IPS-NIHi11 (cell line): Measurements from ENCODE around the gene GNG12.

Experiments used
- DNase-seq: peaks from one replicate; pipeline ENCODE4 v3.0.0; 2012; ENCODE audit warnings: mixed read lengths, low spot score

The GNG12 gene

DNA sequence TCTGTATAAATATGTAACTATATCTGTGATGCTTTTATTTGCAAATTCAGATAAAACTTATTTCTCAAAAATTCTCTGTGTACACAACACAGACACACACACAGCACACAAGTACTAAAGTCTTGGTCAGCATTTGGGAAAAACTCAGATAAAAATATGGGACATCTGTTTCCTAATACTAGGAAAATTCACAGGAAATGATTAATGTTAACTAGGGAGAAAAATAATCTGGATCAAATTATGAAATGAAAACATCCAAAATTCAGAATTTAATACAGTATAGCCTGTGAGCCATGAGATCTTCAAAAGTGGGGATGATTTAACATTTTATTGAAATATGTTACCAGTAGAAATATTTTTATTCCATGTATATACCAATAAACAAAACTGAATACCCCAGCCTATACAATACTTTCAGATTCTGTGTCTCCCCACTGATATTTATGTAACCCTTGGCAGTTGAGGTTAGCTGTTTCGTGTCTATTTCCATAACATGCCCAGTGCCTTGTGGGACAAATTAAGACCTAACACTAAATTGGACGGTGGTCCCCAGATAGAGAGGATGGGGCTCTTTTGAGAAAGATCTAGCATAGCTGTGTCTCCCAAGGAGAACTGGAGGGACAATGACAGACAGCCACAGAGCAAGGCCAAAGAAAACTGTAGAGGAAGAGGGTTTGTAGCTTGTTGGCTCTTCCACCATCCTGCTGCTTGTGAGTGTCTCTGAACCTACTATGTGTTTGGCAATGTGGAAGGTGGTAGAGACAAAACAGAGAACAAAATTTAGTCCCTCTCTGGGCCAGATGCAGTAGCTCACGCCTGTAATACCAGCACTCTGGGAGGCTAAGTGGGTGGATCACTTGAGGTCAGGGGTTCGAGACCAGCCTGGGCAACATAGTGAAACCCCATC is 47.2 kb downstream of the GNG12 start:
- no peak for DNase-seq

GRCh38 chr1:67784545-67785186 is 48.6 kb downstream of the GNG12 start:
- no peak for DNase-seq

DNA sequence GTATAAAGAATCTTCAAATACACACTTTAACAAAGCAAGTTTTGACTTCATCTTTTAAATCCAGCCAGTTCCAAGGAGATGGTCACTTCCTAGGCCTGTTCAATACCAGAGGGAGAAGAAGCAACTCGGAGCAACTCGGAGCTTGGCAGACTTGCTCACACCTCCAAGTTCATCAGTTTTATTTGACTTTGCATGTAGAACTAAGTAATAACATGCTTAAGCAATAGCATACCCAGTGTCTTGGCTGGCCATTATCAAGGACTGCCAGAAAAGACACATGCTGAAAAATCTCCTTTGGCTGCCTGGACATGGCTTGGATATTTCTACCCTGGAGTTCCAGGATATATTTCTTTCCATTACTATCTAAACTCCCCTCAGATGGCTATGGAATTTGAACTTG is 52.6 kb downstream of the GNG12 start:
- no peak for DNase-seq

DNA sequence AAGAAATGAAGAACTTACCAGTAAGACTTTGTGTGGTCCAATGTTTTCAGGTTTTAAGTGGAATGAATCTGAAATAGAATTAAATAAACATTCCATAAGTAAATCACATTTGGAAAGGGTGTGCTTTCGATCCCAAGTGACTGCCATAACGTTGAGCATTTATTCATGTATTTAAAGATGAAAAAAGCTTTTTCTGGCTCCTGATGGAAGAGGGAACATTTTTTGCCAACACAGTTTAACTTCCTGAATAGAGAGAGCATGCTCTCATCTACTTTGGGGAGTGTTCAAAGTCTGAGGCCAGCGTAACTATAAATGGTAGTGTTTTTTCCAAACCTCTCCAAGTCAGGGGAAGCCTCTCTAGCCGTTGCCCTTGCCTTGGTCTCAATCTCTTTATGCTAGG is 55.8 kb downstream of the GNG12 start:
- no peak for DNase-seq

DNA sequence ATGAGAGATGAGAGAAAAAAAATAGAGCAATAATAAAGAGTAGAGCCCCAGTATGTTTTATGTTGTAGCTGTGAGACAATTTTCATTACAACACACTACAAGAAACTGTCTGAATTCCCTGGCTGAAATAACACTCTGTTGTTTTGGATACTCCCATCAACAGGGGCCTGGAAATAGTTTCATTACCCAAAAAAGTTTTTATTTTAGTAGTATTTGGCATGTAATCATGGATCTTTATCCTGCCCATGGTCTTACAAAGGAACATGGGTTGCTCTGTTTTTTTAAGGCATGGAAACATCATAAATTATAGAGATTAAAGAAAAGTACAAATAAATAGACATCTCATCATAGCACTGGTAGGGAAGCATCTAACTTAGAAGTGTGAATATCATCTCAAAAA is 56.3 kb downstream of the GNG12 start:
- DNase-seq, result no peak

DNA sequence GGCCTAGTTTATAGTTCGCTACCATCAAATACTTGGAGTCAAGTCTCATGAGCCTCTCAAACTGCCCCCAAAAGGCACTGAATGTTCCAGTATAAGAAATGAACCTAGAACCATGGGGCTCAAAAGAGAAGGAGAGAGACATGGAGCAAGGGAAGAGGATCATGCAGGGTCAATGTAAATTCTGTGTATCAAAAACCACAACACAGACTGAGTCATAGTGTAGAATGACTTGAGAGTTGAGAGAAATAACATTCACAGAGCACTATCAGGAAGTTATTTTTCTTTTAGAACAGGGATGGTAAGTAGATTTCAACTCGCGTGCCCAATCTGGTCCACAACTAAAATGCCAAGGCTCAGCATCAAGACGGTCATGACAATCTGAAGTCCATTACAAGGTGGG is 59.8 kb downstream of the GNG12 start:
- DNase-seq, result no peak

- DNase-seq, result no peak
Measured at GRCh38 chr1:67771749-67772148, 61.5 kb downstream of the GNG12 start.

GRCh38 chr1:67771152-67771551 is 62.1 kb downstream of the GNG12 start:
- DNase-seq, result no peak

DNA sequence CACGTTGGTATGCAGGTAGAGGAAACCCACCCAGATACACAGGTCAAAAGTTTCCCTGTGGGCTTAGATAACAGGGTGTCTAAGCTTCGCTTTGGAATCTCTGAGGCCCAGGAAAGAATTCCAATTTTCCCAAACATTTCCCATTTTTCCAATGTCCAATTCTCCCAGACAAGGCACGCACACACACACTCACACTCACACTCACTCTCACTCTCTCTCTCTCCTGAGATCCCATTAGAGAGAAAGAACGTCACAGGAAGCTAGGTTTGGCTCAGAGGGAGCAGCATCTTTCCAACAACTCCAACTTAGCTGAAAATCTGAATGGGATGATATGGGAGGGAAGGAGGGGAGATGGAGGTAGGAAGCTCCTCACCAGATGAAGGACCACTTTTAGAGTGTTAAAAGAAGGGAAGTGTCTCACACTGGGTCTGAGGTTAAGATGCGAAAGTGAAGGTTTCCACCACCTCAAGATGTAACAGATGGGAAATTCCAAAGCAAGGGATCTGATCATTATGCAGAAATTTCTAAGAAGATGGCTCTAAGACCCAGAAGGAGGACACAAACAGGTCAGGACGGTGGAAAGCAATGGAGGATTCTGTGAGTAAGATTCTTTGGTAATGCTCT is 63.5 kb downstream of the GNG12 start:
- no peak for DNase-seq

DNA sequence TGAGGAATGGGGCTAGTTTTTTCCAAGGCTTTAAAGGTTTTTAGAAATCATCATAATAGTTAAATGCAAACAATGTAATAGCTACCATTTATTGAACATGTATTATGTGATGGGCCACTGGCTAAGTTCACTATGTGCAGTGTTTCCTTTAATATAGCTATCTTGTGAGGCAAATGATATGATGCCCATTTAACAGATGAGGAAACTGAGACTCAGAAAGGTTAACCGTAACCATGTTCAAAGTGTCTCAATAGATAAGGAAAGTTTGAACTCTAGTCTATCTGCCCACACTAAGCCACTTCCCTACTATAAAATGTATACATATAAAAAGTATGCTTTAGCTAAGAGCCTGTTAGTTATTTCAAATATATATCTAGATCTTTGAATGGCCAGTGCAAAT is 64.8 kb downstream of the GNG12 start:
- DNase-seq, result no peak

DNA sequence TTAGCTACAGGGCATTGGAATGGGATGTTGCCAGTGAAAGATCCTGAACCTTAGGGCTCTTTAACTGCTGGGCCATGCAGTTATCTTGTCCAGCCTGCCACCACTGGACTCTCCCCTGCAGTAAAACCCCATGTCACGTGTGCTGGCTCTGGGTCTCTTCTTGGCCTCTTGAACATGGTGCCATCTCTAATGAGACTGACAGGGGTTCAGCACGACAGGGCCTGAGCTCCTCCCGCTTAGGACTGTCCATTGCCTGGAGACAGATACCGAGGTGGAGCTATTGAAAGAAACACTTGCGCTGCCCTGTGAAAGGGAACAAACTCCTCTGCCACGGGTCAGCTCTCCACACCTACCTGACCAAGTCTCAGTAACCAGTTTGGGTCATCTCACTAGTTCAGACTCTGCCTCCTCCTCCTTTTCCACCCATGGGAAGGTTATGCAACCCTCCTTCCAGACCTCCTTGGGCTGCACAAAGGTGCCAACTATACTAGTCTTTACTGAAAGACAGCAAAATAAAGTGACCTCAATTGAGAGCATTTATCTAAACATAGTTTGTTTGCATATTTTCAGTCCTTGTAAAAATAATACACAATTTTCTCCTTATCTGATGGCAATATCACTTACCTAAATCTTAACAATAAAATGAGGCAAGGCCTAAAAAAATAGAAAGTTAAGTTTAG is 66.0 kb downstream of the GNG12 start:
- no peak for DNase-seq

DNA sequence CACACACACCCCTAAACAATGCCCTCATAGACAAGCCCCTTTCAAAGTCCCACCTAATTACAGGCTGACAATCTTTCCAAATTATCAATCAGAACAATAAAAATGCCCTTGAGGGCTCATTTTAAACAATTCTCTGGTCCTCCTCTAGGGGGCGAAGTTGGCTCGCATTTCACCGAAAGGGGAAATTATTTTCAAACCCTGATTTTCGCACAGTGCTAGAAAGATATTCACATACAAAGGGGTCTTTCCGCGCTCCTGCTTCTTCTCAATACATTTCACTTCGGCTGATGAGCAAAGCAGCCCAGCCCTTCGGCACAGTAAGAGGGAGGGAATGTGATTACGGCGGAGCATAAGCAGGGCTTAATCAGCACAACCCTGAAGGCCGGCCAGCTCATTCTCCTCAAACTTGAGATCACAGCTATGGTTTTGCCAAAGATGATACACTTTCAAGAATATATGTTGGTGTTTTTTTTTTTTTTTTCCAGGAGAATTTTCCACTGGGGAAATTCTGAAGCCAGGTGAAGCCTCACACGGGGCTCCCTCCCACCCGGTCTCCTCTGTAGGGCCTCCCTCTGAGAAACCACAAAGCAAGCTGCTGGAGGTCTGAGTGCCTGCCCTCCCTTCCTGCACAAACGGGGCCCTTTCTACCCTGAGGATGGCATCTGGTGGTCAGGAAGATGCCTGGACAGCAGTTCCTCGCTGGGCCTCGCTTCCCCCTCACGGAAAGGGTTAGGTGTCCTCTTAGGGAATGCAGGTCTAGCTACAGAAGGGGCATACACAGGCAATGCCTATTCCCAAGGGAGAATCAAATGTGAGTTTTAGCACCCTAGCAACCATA is 66.9 kb downstream of the GNG12 start:
- DNase-seq, result peak; percentile 41

DNA sequence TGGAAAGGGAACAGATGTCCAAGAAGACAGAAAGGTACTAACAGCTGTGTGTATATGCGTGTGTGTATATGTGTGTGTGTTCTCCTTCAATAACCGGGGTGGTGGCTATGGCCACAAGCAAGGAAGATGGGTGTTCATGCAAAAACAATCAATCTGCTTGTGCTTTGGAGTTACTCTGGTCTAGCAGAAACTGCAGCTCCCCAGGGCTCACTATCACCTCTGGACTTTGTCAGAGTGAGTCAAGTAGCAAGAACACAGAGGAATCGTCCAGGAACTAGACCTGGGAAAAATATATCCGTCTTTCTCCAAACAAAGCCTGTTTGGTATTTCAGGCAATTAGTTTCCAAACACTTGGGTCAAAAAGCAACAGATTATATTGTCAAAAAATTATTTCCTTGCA is 68.6 kb downstream of the GNG12 start:
- no peak for DNase-seq

GRCh38 chr1:67761730-67762129 is 71.5 kb downstream of the GNG12 start:
- DNase-seq, result no peak

GRCh38 chr1:67761091-67761490 is 72.2 kb downstream of the GNG12 start:
- DNase-seq, result no peak

DNA sequence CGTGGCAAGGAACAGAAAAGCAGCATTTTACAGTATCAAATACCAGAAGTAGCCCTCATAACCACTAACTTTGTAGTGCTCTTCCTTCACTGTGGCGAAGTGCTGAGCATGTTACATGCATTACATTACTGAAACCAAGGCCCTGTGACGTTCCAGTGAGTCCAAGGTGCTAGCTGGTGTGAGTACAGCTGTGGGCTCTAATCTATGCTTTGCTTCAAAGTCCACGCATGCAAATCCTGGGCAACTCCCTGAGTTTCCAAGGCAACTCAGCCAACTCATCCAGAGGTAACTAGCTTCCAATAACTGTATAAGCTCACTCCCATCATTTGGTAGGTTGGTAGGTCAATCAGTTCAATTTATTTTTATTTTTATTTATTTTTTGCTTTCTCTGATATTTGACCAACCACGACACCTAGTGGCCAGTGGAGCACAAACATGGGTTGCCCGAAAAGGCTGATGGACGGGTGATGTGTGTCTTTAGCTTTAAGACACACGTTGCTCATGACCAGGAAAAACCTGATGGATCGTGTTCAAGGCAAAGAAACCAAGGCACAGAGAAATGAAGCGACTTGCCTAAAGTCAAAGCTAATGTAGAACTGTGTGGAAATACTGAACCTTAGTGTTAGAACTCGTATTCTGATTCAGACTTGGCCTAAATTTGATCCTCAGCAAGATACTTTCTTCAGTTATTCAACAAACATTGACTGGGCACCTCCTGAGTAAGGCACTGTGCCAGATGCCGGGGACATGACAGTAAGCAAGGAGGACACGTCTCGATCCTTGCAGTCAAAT is 73.0 kb downstream of the GNG12 start:
- peak; percentile 70 for DNase-seq

DNA sequence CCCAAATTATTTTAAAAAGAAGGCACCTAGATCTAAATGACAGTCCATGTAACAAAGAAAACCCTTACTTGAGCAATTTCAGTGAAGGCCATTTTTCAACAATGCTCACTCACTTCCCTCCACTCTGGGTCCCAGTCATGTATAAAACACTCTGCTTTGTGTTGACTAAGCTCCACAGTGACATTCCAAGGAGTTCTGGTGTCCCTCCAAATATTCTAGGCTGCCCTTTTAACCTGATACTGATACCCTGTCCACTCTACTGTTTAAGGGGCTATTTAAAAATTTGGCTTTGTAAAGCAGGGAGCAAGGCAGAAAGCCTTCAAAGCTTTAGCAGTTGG is 73.6 kb downstream of the GNG12 start:
- DNase-seq, result no peak

- DNase-seq, result no peak
Measured at GRCh38 chr1:67759066-67759465, 74.2 kb downstream of the GNG12 start.

DNA sequence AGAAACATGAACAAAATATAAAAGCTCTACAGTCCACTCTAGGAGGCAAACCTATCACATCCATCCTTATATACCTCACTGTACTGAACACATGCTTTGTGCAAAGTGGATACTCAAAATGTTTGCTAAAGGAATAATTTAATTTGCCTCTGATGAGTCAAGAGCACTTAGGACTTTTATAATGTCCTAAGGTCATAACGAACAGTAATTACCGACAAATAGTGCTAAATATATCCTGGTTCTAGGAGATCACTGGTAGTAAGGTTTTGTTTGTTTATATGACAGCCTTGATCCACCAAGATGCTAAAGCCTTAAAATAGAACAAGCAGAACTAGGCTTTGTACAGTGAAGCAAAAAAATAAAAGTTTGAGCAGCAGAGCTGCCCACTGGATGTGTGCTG is 77.6 kb downstream of the GNG12 start:
- no peak for DNase-seq

DNA sequence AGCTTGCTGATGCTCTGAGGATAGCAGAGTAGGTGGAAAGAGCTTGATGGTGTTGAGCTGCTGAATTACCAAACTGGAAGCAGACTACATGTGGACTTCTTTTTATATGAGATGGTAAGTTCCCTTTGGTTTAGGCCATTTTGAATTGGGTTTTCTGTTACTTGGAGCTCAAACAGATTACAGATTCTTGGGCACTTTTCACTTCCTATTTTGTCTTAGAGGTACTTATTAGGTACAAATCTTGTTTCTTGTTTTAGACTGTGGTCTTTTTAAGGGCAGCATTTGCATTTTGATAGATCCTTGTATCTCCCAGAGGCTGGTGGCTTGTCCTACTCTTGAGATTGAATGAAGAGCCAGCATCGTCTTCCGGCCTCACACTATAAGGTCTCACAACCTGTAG is 78.1 kb downstream of the GNG12 start:
- DNase-seq, result no peak

DNA sequence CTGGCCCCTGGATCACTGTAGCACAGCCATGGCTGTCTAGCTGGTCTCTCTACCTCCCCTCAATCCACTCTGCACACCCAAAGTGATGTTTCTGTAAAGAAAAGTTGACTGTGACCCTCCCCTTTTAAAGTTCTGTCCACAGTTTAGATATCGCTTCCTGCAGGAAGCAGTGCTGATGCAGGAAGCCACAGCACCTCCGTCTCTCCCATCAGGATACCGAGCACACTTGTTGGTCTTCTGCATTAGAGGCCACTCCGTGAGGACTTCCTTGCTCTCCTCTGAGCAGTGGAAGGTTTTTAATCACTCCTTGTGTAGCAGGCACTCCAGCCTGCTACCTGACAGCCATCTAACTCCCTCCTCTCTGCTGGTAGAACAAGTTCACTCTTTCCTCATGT is 78.7 kb downstream of the GNG12 start:
- no peak for DNase-seq
